SHP77 treated with DMSO at 0.1 percent for 48 hours (cell line): Measurements from ENCODE around the gene PSME1.
A peak's percentile ranks its signal among the peaks of the same experiment; 100 is the strongest.

Experiments
- DNase-seq: peaks from one replicate; lab custom pipeline; 2025; lab: John Stamatoyannopoulos, UW

The PSME1 gene

GRCh38 chr14:24130380-24130716 is 5.6 kb upstream of the PSME1 start, which contains the start of gene FITM1:
TSS of gene FITM1 (plus strand) at chr14:24130659. CDS start at chr14:24131564, 905 bp downstream.
- DNase-seq, result no peak

DNA sequence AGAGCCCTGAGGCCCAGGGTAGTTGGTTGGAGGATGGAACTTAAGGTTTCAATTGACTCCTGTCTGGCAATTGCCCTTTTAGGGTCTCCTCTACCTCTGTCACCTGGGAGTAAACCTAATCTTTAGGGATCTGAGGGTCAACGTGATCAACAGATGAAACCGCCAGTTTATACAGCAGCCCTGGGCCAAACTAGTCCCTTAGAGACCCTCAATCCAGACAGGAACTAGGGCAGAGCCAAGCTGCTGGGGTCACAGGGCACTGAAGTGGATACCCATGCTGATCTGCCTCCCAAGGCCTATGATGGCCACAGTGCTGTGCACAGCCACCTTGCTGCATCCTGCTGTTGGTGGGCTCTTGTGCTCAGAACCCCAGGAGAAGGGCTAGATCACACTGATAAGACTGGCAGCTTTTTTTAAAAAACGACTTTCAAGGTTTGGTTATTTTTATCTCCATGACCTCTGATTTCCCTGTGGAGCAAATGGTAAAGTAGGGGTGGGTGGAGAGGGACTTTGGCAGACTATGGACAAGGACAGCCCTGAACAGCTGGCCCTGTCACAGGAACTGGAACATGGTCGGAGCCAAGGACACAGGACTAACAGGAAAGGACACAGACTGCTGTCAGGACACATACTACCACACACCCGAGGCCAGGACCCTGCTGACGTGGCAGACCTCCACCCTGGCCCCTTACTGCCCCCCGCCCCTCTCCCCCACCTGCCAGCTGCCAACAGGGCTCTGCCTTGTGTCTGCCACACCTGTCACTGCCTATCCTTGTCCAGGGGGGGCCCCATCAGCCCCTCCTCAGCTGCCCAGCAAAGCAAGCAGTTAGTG is 5.1 kb upstream of the PSME1 start:
- peak; percentile 61 for DNase-seq

GRCh38 chr14:24131549-24131966 is 4.4 kb upstream of the PSME1 start:
- no peak for DNase-seq

DNA sequence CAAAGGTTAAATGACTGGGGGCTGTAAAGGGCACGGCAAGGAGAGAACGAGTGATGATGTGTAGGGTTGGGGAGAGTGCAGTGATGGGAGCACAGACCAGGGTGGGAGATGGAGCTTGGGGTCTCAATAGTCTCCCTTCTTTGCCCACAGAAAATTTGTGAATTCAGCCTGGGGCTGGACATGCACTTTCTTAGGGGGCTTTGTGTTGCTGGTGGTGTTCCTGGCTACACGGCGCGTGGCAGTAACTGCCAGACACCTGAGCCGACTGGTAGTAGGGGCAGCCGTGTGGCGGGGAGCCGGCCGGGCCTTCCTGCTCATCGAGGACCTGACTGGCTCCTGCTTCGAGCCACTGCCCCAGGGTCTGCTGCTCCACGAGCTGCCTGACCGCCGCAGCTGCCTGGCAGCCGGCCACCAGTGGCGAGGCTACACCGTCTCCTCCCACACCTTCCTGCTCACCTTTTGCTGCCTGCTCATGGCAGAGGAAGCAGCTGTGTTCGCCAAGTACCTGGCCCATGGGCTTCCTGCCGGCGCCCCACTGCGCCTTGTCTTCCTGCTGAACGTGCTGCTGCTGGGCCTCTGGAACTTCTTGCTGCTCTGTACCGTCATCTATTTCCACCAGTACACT is 3.8 kb upstream of the PSME1 start:
- no peak for DNase-seq

- no peak for DNase-seq
Measured at GRCh38 chr14:24132976-24133375, 3.0 kb upstream of the PSME1 start.

DNA sequence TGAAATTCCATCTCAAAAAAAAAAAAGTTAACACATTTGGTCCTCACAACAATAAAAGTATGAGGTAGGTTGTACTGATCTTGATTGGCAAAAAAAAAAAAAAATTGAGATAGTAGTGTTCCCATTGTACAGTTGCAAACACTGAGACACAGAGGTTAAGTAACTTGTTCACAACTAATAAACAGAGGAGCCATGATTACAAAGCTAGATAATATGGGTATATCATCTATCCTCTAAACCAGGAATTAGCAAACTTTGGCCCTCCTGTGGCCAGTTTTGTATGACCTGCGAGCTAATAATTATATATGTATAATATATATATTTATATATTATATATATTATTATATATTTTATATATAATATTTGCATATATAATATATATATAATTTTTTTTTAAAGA is 2.3 kb upstream of the PSME1 start:
- no peak for DNase-seq

GRCh38 chr14:24135584-24135833 is 485 bp upstream of the PSME1 start:
- no peak for DNase-seq

- no peak for DNase-seq
Measured at GRCh38 chr14:24136684-24137528, 912 bp downstream of the PSME1 start.

DNA sequence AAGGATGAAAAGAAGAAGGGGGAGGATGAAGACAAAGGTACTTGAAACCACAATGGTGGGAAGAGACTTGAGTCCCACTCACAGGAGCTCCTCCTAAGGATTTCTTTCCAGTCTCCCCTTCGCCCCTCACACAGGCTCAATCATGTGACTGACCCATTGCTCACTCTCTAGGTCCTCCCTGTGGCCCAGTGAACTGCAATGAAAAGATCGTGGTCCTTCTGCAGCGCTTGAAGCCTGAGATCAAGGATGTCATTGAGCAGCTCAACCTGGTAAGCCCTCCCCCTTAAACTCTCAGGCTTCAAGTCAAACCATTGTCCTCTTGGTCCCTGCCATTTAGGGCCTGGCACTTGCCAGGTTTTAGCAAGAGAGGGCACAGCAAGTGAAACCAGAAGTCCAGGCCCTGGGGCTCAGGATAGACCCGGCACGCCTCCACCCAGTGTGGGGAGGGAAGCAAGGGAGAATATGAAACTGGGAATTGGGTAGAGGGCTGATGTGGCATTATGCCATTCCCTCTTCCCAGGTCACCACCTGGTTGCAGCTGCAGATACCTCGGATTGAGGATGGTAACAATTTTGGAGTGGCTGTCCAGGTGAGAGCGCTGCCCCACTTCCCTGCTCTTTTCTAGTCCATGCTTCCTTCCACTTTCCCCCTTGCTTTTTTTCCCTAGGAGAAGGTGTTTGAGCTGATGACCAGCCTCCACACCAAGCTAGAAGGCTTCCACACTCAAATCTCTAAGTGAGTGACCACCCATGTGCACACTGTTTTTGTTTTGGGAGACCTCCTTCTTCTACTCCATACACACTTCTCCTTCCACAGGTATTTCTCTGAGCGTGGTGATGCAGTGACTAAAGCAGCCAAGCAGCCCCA is 1.8 kb downstream of the PSME1 start:
- DNase-seq, result no peak

DNA sequence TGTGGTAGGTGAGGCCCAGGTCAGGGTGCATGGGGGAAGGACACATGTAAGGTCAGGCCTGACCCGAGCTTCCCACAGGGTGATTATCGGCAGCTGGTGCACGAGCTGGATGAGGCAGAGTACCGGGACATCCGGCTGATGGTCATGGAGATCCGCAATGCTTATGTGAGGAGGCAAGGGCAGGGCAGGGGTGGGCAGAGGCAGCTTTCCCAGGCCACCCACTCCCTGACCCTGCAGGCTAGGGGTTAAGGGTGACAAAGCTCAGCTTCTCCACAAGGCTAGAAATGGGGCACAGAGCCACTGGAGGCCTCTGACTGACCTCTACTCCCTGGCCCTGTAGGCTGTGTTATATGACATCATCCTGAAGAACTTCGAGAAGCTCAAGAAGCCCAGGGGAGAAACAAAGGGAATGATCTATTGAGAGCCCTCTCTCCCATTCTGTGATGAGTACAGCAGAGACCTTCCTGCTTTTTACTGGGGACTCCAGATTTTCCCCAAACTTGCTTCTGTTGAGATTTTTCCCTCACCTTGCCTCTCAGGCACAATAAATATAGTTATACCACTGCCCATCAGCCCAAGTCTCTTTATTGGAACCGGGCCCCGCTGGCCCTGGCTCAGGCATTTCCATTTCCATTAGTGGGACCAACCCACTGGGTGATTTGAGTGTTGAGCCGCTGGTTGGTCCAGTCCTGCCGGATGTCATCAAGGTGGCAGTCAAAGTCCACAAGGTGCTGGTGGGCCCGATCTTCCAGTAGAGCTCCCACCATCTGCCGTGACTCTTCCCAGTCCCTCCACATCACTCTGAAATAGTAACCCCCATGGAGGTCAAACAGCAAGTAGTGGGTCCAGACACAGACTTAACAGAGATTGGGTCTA is 2.6 kb downstream of the PSME1 start:
- DNase-seq, result no peak

GRCh38 chr14:24139272-24139934 is 3.4 kb downstream of the PSME1 start:
- DNase-seq, result no peak

GRCh38 chr14:24141097-24141880 is 5.3 kb downstream of the PSME1 start, which contains the start of gene EMC9:
TSS of gene EMC9 (minus strand) at chr14:24141591. CDS start at chr14:24141304, 287 bp downstream.
- peak; percentile 100 for DNase-seq

DNA sequence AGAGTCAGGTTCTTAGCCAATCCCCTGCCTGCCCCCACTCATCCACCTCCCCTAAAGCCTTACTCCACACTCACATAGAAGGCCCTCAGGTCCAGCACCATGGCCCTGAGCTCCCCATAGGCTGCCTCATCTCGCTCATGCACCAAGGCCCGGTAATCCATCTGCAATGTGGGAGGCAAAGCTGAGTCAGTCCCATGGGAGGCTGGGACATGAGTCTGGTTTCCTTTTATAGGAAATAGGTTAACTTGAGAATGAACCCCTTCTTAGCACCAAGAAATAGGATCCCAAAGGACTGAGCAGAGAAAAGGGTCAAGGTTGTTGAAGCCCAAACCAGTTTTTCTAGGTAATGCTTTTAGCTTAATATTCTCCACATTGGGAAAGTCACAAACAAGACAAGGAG is 7.5 kb downstream of the PSME1 start:
- DNase-seq, result no peak

DNA sequence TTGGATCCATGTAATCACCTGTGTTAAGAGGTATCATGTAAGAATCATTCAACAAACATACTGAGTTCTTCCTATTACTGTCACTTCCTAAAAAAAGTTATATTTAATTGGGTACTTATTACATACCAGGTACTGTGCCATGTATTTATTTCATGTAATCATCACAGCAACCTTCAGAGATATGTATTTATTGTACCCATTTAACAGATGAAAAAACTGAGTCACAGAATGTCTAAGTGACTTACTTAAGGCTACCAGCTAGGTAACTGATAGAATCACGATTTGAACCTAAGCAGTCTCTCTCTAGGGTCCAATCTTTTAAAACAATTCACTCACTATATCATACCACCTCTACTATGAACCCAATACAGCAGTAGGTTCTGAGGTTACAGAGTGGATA is 8.5 kb downstream of the PSME1 start:
- DNase-seq, result no peak

GRCh38 chr14:24145219-24145618 is 9.2 kb downstream of the PSME1 start:
- DNase-seq, result no peak

GRCh38 chr14:24145690-24146452 is 9.9 kb downstream of the PSME1 start:
- DNase-seq, result no peak

GRCh38 chr14:24146453-24146977 is 10.5 kb downstream of the PSME1 start, which contains the start of gene PSME2:
TSS of gene PSME2 (minus strand) at chr14:24146610. CDS start at chr14:24146581, 29 bp downstream.
- DNase-seq, result peak; percentile 99
